Measurements from ENCODE around the gene COG5. TPM values are rescaled to one million over a fixed set of nuclear protein-coding genes. Genes with fewer than 3 reads are reported as not detected.

The COG5 gene
- total RNA-seq, 1 experiment from 2014 or later, result 20.2 TPM

GRCh38 chr7:107439025-107439424 is 124.7 kb downstream of the COG5 start:
- no peak overlapping the region for H3K9ac ChIP-seq (ENCODE audit: extremely low read depth, insufficient read length, low read length)
- no peak overlapping the region for H3K4me2 ChIP-seq (ENCODE audit: insufficient read depth, insufficient read length, low read length)
- Mint-ChIP-seq H3K36me3 (ENCODE audit: insufficient read depth in 1 of 3, low read depth in 3 of 3) (peaks cover 0 to 4% (median 2%) of the 10 kb centered on the region in 3 experiments; a peak in 2 of 7 replicates), H3K27ac (0 out of 7 replicates have a peak overlapping the region, but pooled peaks of 1 of the 3 experiments have one; percentile 1), H3K4me1 (no peaks in the 10 kb centered on the region), H3K9me3 (peaks cover 0 to 4% of the 10 kb centered on the region in 2 experiments; a peak in 3 of 5 replicates), H3K4me3 (no peak overlapping the region), H3K27me3 (ENCODE audit: low read depth) (no peaks in the 10 kb centered on the region)
- no peaks in the 10 kb centered on the region for H4K20me1 ChIP-seq (ENCODE audit: control insufficient read depth, insufficient read depth, insufficient read length)
- no peak overlapping the region for H2BK20ac ChIP-seq (ENCODE audit: low read depth, low read length, poor library complexity, severe bottlenecking)
- no peak overlapping the region for H3K23ac ChIP-seq (ENCODE audit: insufficient read length, low read depth, low read length)
- no peaks in the 10 kb centered on the region for H3K27me3 ChIP-seq (ENCODE audit: insufficient read depth, low read length)
- H3T11ph ChIP-seq (ENCODE audit: low read length), result no peak overlapping the region
- H3K14ac ChIP-seq (ENCODE audit: insufficient read depth, low read length), result no peak overlapping the region
- H3K79me1 ChIP-seq (ENCODE audit: insufficient read depth, low read depth, low read length, poor library complexity, severe bottlenecking), result no peaks in the 10 kb centered on the region
- no peak overlapping the region for H4K8ac ChIP-seq (replicated peaks; ENCODE audit: insufficient read length, low read depth, low read length)
- no peak overlapping the region for H3K18ac ChIP-seq (ENCODE audit: insufficient read length, low read depth, low read length)
- H2BK120ac ChIP-seq (ENCODE audit: low read depth, low read length, poor library complexity, severe bottlenecking), result no peak overlapping the region
- H4K91ac ChIP-seq (ENCODE audit: insufficient read length, low read depth, low read length), result no peak overlapping the region
- H2BK5ac ChIP-seq (ENCODE audit: insufficient read length, low read length), result no peak overlapping the region
- H3K27ac ChIP-seq (ENCODE audit: insufficient read length, low read depth, low read length), result no peak overlapping the region
- no peak for TF ChIP-seq CTCF (conservative IDR thresholded peaks at IDR 0.05)
- H3K79me2 ChIP-seq (ENCODE audit: insufficient read depth, low read length), result no peaks in the 10 kb centered on the region
- no peak overlapping the region for H2AK5ac ChIP-seq (ENCODE audit: insufficient read length, low read length)
- no peak overlapping the region for H4K5ac ChIP-seq (ENCODE audit: insufficient read length, low read depth, low read length)
- H2BK12ac ChIP-seq (ENCODE audit: insufficient read length, low read depth, low read length), result no peak overlapping the region
- no peaks in the 10 kb centered on the region for H3K4me1 ChIP-seq (ENCODE audit: insufficient read depth, low read length)
- WGBS (ENCODE audit: extremely low coverage, insufficient read length, low lambda C conversion rate), result no CpG with 5 or more reads among the region's 5 CpGs
- H2BK15ac ChIP-seq (ENCODE audit: low read depth, low read length), result no peak overlapping the region
- DNase-seq, result no peak
- H3K56ac ChIP-seq (ENCODE audit: insufficient read length, low read depth, low read length), result no peak overlapping the region
- H3K23me2 ChIP-seq (ENCODE audit: insufficient read length, low read depth, low read length, poor library complexity, severe bottlenecking), result no peaks in the 10 kb centered on the region
- H3K9me3 ChIP-seq (ENCODE audit: control insufficient read depth, low read depth, low read length), result no peaks in the 10 kb centered on the region
- H3K4ac ChIP-seq (ENCODE audit: low read depth, low read length), result no peak overlapping the region
- no peak overlapping the region for H2AFZ ChIP-seq (ENCODE audit: low read length)

Data from H9 (cell line).